Esophagus (tissue), 2 donors: Measurements from ENCODE around the gene ZDHHC14. TPM values are rescaled to one million over a fixed set of nuclear protein-coding genes. Genes with fewer than 3 reads are reported as not detected.
A peak's percentile ranks its signal among the peaks of the same experiment; 100 is the strongest.
"Not testable (repeated sequence)": the region's sequence is repeated elsewhere in the genome, so short reads cannot be mapped to it uniquely, and the experiment has no call there.

Source experiments
- H3K27ac ChIP-seq, 2 donors: one replicate each; pipeline ENCODE4 v1.5.1; 2013; ENCODE audit warnings: low read depth in 2 of 2, mild to moderate bottlenecking in 2 of 2, inconsistent platforms in 1 of 2, low read length in 1 of 2, moderate library complexity in 1 of 2
- H3K27me3 ChIP-seq, 2 donors: one replicate each; pipeline ENCODE4 v1.6.1; 2013; ENCODE audit warnings: low read length in 2 of 2, control low read depth in 1 of 2, mild to moderate bottlenecking in 1 of 2; ENCODE audit not compliant: insufficient read depth in 2 of 2, control insufficient read depth in 1 of 2
- H3K36me3 ChIP-seq, 2 donors: one replicate each; pipeline ENCODE4 v1.6.1; 2013; ENCODE audit warnings: low read length in 1 of 2; ENCODE audit not compliant: control insufficient read depth in 2 of 2, insufficient read depth in 2 of 2
- H3K4me1 ChIP-seq, 2 donors: one replicate each; pipeline ENCODE4 v1.6.1; 2013; ENCODE audit warnings: low read length in 1 of 2; ENCODE audit not compliant: control insufficient read depth in 2 of 2, insufficient read depth in 2 of 2
- H3K4me3 ChIP-seq, 2 donors: one replicate each; pipeline ENCODE4 v1.5.1; 2013; ENCODE audit warnings: low read length in 2 of 2, mild to moderate bottlenecking in 2 of 2, low read depth in 1 of 2, moderate library complexity in 1 of 2
- H3K9me3 ChIP-seq, 2 donors: one replicate each; pipeline ENCODE4 v1.6.1; 2013; ENCODE audit warnings: mild to moderate bottlenecking in 2 of 2, low read depth in 1 of 2, low read length in 1 of 2, moderate library complexity in 1 of 2; ENCODE audit not compliant: control insufficient read depth in 2 of 2, insufficient read depth in 1 of 2
- WGBS, 2 donors: extraction: QIAGEN DNeasy Blood & Tissue Kit; methylation state at CpG; one replicate each; pipeline ENCODE4 v1.1.7; 2013; 5-methylcytosine and 5-hydroxymethylcytosine counted together
- polyA plus RNA-seq, 2 donors: library from polyadenylated mRNA; stranded (reverse); fragments of 200-250 nt; gene quantifications; one replicate each; pipeline ENCODE4 v1.2.3, GENCODE V29; 2013
- donor health status: healthy with polysubstance abuse.
- donor health status: Bipolar disorder and iron deficiency.

Gene ZDHHC14
- polyA plus RNA-seq, result 1 to 10 TPM; 2.9 to 3.7 TPM

- no peaks in the 10 kb centered on the region for H3K27me3 ChIP-seq
- no peaks in the 10 kb centered on the region for H3K9me3 ChIP-seq
- peaks cover 0 to 7% of the 10 kb centered on the region in 2 donors for H3K4me1 ChIP-seq
- WGBS, 2 donors, result 0 to 1% methylated on average over 86 to 106 of the region's 106 CpGs
- no peaks in the 10 kb centered on the region for H3K36me3 ChIP-seq
- peak within 1 kb of the TSS; percentile 75 to 95 for H3K4me3 ChIP-seq
- peak within 1 kb of the TSS; percentile 92 to 93 for H3K27ac ChIP-seq
Measured at GRCh38 chr6:157380779-157381561, at the start of gene ZDHHC14. ZDHHC14 (plus strand) TSS chr6:157381190.

GRCh38 chr6:157332813-157333212 lies 48.2 kb upstream of the ZDHHC14 start:
- Histone ChIP-seq H3K4me3 (no peak overlapping the region), H3K4me1 (no peaks in the 10 kb centered on the region), H3K27ac (no peak overlapping the region), H3K36me3 (no peaks in the 10 kb centered on the region), H3K27me3 (no peaks in the 10 kb centered on the region), H3K9me3 (no peaks in the 10 kb centered on the region)
- 61 to 76% methylated on average over 7 of the region's 7 CpGs for WGBS, 2 donors

- no peaks in the 10 kb centered on the region for H3K4me1 ChIP-seq
- H3K36me3 ChIP-seq, result no peaks in the 10 kb centered on the region
- 84 to 91% methylated on average over 4 of the region's 4 CpGs for WGBS, 2 donors
- H3K4me3 ChIP-seq, result no peak overlapping the region
- no peak overlapping the region for H3K27ac ChIP-seq
- no peaks in the 10 kb centered on the region for H3K27me3 ChIP-seq
- H3K9me3 ChIP-seq, result no peaks in the 10 kb centered on the region
Measured at GRCh38 chr6:157333537-157333936, 47.5 kb upstream of the ZDHHC14 start.

- Histone ChIP-seq H3K9me3 (no peaks in the 10 kb centered on the region), H3K4me3 (no peak overlapping the region), H3K4me1 (no peaks in the 10 kb centered on the region), H3K27ac (no peak overlapping the region), H3K36me3 (no peaks in the 10 kb centered on the region), H3K27me3 (no peaks in the 10 kb centered on the region)
- 54 to 66% methylated on average over 3 of the region's 3 CpGs for WGBS, 2 donors
Measured at GRCh38 chr6:157333956-157334355, 47.0 kb upstream of the ZDHHC14 start.

- H3K36me3 ChIP-seq, result no peaks in the 10 kb centered on the region
- no peaks in the 10 kb centered on the region for H3K4me1 ChIP-seq
- H3K27ac ChIP-seq, result no peak overlapping the region
- no peak overlapping the region for H3K4me3 ChIP-seq
- H3K9me3 ChIP-seq, result no peaks in the 10 kb centered on the region
- WGBS, 2 donors, result 54 to 63% methylated on average over 6 of the region's 6 CpGs
- no peaks in the 10 kb centered on the region for H3K27me3 ChIP-seq
Measured at GRCh38 chr6:157335829-157336228, 45.2 kb upstream of the ZDHHC14 start.

GRCh38 chr6:157337276-157337675 lies 43.7 kb upstream of the ZDHHC14 start:
- H3K27ac ChIP-seq, H3K9me3 ChIP-seq, H3K27me3 ChIP-seq, H3K4me3 ChIP-seq, H3K4me1 ChIP-seq, H3K36me3 ChIP-seq: not testable (repeated sequence)
- WGBS, 2 donors, result 73 to 79% methylated on average over 3 of the region's 3 CpGs

- 65 to 67% methylated on average over 2 of the region's 2 CpGs for WGBS, 2 donors
- Histone ChIP-seq H3K4me3 (no peak overlapping the region), H3K27ac (no peak overlapping the region), H3K36me3 (no peaks in the 10 kb centered on the region), H3K27me3 (no peaks in the 10 kb centered on the region), H3K4me1 (no peaks in the 10 kb centered on the region), H3K9me3 (no peaks in the 10 kb centered on the region)
Measured at GRCh38 chr6:157337751-157338150, 43.2 kb upstream of the ZDHHC14 start.

- Histone ChIP-seq H3K27me3 (no peaks in the 10 kb centered on the region), H3K4me3 (no peak overlapping the region), H3K36me3 (no peaks in the 10 kb centered on the region), H3K4me1 (no peaks in the 10 kb centered on the region), H3K27ac (no peak overlapping the region), H3K9me3 (no peaks in the 10 kb centered on the region)
- 76 to 79% methylated on average over 1 of the region's 1 CpG for WGBS, 2 donors
Measured at GRCh38 chr6:157339432-157339831, 41.6 kb upstream of the ZDHHC14 start.

- Histone ChIP-seq H3K4me1 (no peaks in the 10 kb centered on the region), H3K27me3 (peaks cover 0 to 4% of the 10 kb centered on the region in 2 donors), H3K27ac (no peak overlapping the region), H3K36me3 (no peaks in the 10 kb centered on the region), H3K9me3 (no peaks in the 10 kb centered on the region), H3K4me3 (no peak overlapping the region)
- 55 to 60% methylated on average over 4 of the region's 4 CpGs for WGBS, 2 donors
Measured at GRCh38 chr6:157343732-157344131, 37.3 kb upstream of the ZDHHC14 start.

GRCh38 chr6:157346373-157346772 lies 34.6 kb upstream of the ZDHHC14 start:
- no peaks in the 10 kb centered on the region for H3K4me1 ChIP-seq
- WGBS, 2 donors, result 66 to 79% methylated on average over 2 of the region's 2 CpGs
- peaks cover 0 to 4% of the 10 kb centered on the region in 2 donors for H3K27me3 ChIP-seq
- no peak overlapping the region for H3K4me3 ChIP-seq
- H3K36me3 ChIP-seq, result no peaks in the 10 kb centered on the region
- no peak overlapping the region for H3K27ac ChIP-seq
- no peaks in the 10 kb centered on the region for H3K9me3 ChIP-seq
